ENCODE measurements around the gene GFRAL. TPM values are rescaled to one million over a fixed set of nuclear protein-coding genes. Genes with fewer than 3 reads are reported as not detected.

GFRAL gene
- total RNA-seq, 1 donor from 2014 or later: not detected

DNA sequence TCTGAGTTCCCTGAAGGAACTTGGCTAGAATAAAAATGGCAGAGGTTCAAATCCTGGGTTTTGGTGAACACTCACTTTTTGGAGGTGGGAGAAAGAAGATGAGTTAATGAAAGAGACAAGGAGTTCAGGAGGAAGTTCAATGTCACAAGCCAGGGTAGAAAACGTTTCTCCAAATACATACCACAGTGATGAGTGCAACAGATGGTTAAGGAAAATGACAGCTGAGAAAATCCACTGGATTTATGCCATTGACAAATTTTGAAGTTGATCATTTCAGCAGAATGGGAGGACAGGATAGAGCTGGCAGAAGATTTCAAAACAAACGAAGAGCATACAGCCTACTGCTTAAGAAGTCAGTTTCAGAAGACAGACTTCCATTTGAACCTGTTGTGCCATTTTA lies 122.7 kb downstream of the GFRAL start:
- DNase-seq (ENCODE audit: low spot score): no peak
- peaks cover 3% of the 10 kb centered on the region for H3K4me1 Mint-ChIP-seq (ENCODE audit: low read depth)
- no peaks in the 10 kb centered on the region for H3K27me3 Mint-ChIP-seq (ENCODE audit: low read depth)
- no peaks in the 10 kb centered on the region for H3K9me3 Mint-ChIP-seq (ENCODE audit: low read depth)
- no peak overlapping the region for H3K4me3 Mint-ChIP-seq (ENCODE audit: unreplicated experiment)
- H3K27ac Mint-ChIP-seq (ENCODE audit: unreplicated experiment): no peak overlapping the region
- TF ChIP-seq, protein P1, sequence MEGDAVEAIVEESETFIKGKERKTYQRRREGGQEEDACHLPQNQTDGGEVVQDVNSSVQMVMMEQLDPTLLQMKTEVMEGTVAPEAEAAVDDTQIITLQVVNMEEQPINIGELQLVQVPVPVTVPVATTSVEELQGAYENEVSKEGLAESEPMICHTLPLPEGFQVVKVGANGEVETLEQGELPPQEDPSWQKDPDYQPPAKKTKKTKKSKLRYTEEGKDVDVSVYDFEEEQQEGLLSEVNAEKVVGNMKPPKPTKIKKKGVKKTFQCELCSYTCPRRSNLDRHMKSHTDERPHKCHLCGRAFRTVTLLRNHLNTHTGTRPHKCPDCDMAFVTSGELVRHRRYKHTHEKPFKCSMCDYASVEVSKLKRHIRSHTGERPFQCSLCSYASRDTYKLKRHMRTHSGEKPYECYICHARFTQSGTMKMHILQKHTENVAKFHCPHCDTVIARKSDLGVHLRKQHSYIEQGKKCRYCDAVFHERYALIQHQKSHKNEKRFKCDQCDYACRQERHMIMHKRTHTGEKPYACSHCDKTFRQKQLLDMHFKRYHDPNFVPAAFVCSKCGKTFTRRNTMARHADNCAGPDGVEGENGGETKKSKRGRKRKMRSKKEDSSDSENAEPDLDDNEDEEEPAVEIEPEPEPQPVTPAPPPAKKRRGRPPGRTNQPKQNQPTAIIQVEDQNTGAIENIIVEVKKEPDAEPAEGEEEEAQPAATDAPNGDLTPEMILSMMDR (IDR thresholded peaks at IDR 0.05): no peak
- no peaks in the 10 kb centered on the region for H3K36me3 Mint-ChIP-seq (ENCODE audit: low read depth)

Other genes starting within 250 kb of the GFRAL start
- gene HCRTR2, start 153.0 kb upstream of the GFRAL start, total RNA-seq: not detected in 3 replicates

Data from chondrocyte (in vitro differentiated cells).